Fibroblast of lung (primary cell): Measurements from ENCODE around the gene ZNF425. TPM values are rescaled to one million over a fixed set of nuclear protein-coding genes. Genes with fewer than 3 reads are reported as not detected.

Source experiments
- DNase-seq, 2 donors: peaks; one replicate each; pipeline versions ENCODE4 v3.0.0 to v3.0.0-alpha.2; 2010; ENCODE audit warnings: low read depth in 2 of 2
- H2AFZ ChIP-seq: 2 replicates; pipeline ENCODE4 v1.5.1; 2012; ENCODE audit warnings: low read length, control low read depth, inconsistent platforms
- H3K27ac ChIP-seq: 2 replicates; pipeline ENCODE4 v1.5.1; 2011; ENCODE audit warnings: low read length, control low read depth; ENCODE audit not compliant: insufficient read depth
- H3K27me3 ChIP-seq: 2 replicates; pipeline ENCODE4 v1.5.1; 2011; ENCODE audit warnings: mild to moderate bottlenecking, low read length; ENCODE audit not compliant: control insufficient read depth, insufficient read depth
- H3K36me3 ChIP-seq: 2 replicates; pipeline ENCODE4 v1.5.1; 2011; ENCODE audit warnings: low read length; ENCODE audit not compliant: control insufficient read depth, insufficient read depth
- H3K4me1 ChIP-seq: 2 replicates; pipeline ENCODE4 v1.5.1; 2011; ENCODE audit warnings: low read length; ENCODE audit not compliant: control insufficient read depth, insufficient read depth; ENCODE audit errors: extremely low read depth
- H3K4me2 ChIP-seq: 2 replicates; pipeline ENCODE4 v1.5.1; 2011; ENCODE audit warnings: low read length, control low read depth; ENCODE audit not compliant: insufficient read depth; ENCODE audit errors: extremely low read depth
- H3K4me3 ChIP-seq, 4 experiments: fragments of 200-600 bp in 1 of 4; sonication (generic) in 1 of 4; replicated peaks in 1 of 4; 2 replicates each; pipeline ENCODE4 v1.5.1; 2011 to 2016; ENCODE audit warnings: low read length in 4 of 4, low read depth in 3 of 4, mild to moderate bottlenecking in 3 of 4, control low read depth in 2 of 4, inconsistent platforms in 1 of 4, mixed read lengths in 1 of 4; ENCODE audit not compliant: insufficient read depth in 1 of 4; ENCODE audit errors: control extremely low read depth in 1 of 4
- H3K79me2 ChIP-seq: 2 replicates; pipeline ENCODE4 v1.5.1; 2012; ENCODE audit warnings: mild to moderate bottlenecking, low read length, inconsistent platforms; ENCODE audit not compliant: control insufficient read depth, insufficient read depth
- H3K9ac ChIP-seq: 2 replicates; pipeline ENCODE4 v1.5.1; 2011; ENCODE audit warnings: mild to moderate bottlenecking, low read length, control low read depth; ENCODE audit not compliant: insufficient read depth
- H3K9me3 ChIP-seq: 2 replicates; pipeline ENCODE4 v1.5.1; 2012; ENCODE audit warnings: low read depth, low read length; ENCODE audit not compliant: control insufficient read depth, insufficient read depth
- H4K20me1 ChIP-seq: 2 replicates; pipeline ENCODE4 v1.5.1; 2011; ENCODE audit warnings: low read length; ENCODE audit not compliant: control insufficient read depth, insufficient read depth; ENCODE audit errors: extremely low read depth
- EZH2 ChIP-seq: IDR thresholded peaks from 2 replicates; pipeline ENCODE4 v1.5.1; 2012; ENCODE audit warnings: low read length, control low read depth, mild to moderate bottlenecking; ENCODE audit errors: missing control alignments
- polyA plus RNA-seq, 2 donors: library from polyadenylated mRNA; depleted of rRNA in 1 of 2; stranded (reverse) in 1 of 2; unstranded in 1 of 2; fragments of >200 nt; gene quantifications; 2 replicates each; pipeline ENCODE4 v1.2.1, GENCODE V29; 2011 to 2012; ENCODE audit warnings: missing spikeins in 1 of 2
- total RNA-seq: library from RNA; depleted of rRNA; stranded (reverse); fragments of >200 nt; gene quantifications from 2 replicates; pipeline ENCODE4 v1.2.1, GENCODE V29; 2014
- TF ChIP-seq, protein P1 (sequence below), 2 donors: IDR thresholded peaks in 1 of 2; conservative IDR thresholded peaks in 1 of 2; 1 replicate in 1 of 2; 2 replicates in 1 of 2; pipeline ENCODE4 v1.5.1; 2011 to 2012; ENCODE audit warnings: low read length in 2 of 2, control low read depth in 1 of 2, inconsistent platforms in 1 of 2, low read depth in 1 of 2, mild to moderate bottlenecking in 1 of 2

ZNF425 gene
- total and polyA plus RNA-seq, 2 donors (not counting 1 experiment from before 2014, with no cell fraction given) = 1.2 to 4.6 TPM

- H3K36me3 ChIP-seq = peaks cover 10% of the 10 kb centered on the region
- no peaks in the 10 kb centered on the region for H3K9me3 ChIP-seq
- no peaks in the 10 kb centered on the region for H3K79me2 ChIP-seq
- DNase-seq = no peak
- H3K4me2 ChIP-seq = no peak overlapping the region
- no peaks in the 10 kb centered on the region for H3K4me1 ChIP-seq
- H4K20me1 ChIP-seq = no peaks in the 10 kb centered on the region
- no peak overlapping the region for H2AFZ ChIP-seq
- H3K27me3 ChIP-seq = no peaks in the 10 kb centered on the region
- no peak for TF ChIP-seq EZH2
- TF ChIP-seq, protein P1, sequence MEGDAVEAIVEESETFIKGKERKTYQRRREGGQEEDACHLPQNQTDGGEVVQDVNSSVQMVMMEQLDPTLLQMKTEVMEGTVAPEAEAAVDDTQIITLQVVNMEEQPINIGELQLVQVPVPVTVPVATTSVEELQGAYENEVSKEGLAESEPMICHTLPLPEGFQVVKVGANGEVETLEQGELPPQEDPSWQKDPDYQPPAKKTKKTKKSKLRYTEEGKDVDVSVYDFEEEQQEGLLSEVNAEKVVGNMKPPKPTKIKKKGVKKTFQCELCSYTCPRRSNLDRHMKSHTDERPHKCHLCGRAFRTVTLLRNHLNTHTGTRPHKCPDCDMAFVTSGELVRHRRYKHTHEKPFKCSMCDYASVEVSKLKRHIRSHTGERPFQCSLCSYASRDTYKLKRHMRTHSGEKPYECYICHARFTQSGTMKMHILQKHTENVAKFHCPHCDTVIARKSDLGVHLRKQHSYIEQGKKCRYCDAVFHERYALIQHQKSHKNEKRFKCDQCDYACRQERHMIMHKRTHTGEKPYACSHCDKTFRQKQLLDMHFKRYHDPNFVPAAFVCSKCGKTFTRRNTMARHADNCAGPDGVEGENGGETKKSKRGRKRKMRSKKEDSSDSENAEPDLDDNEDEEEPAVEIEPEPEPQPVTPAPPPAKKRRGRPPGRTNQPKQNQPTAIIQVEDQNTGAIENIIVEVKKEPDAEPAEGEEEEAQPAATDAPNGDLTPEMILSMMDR (conservative IDR thresholded peaks at IDR 0.05 in 1 of 2, IDR thresholded peaks at IDR 0.05 in 1 of 2; ENCODE audit: low read depth in 1 of 2, low read length in 2 of 2) = no peak
- no peak overlapping the region for H3K4me3 ChIP-seq
- no peak overlapping the region for H3K27ac ChIP-seq
- H3K9ac ChIP-seq = no peak overlapping the region
These were observed 51.8 kb downstream of the ZNF425 start for GRCh38 chr7:149074116-149074885.

DNA sequence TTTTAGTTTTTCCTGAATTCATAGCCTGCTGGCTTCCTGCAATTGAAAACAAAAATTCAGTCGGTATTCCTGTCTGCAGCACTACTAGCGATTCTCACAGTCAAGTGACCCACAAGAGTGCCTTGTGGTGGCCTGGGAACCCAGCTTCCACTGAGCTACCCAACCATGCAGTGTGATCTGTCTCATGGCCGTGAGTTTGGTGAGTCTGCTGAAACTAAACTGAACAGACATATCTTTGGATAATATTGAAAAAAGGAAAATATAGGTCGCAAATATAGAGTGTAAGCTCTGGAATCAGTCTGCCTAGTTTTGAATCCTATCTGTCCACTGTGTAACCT, 53.7 kb downstream of the ZNF425 start:
- H3K4me2 ChIP-seq = no peak overlapping the region

DNA sequence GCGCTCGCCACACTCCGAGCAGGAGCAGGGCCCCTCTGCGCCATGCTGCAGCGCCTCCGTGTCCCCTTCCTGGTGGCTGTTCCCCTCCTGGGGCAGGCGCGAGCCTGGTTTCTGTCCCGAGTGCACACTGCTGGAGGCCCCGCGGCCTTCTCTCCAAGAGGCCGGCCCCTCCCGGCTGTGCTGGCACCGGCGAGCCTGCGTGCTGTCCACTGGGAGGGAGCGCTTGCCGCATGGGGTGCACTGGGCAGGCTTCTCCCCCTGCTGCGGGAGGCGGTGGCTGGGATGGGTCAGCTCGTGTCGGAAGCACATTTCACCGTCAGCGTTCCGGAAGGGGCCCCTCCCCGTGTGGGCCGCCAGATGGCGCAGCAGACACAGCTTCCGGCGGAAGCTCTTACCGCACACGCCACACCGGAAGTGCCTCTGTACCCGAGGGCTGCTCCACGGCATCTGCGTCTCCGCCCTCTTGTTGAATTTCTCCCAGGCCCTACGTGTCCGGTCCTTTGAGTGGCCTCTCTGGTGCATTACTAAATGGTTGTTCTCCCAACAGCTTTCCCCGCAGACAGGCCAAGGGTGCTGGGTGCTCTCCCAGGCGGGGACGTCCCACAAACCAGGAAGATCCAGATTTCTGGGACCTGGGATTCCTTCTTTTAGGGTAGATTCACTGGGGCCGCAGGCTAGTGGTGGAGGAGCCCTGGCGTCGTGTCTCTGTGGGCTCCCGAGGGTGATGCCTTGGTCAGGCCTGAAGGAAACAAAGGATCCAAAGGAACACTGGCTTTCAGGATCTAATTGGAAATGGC, 54.3 kb downstream of the ZNF425 start:
- no peak for TF ChIP-seq EZH2
- TF ChIP-seq, protein P1 (conservative IDR thresholded peaks at IDR 0.05 in 1 of 2, IDR thresholded peaks at IDR 0.05 in 1 of 2; ENCODE audit: low read depth in 1 of 2, low read length in 2 of 2) = no peak
- no peak overlapping the region for H3K4me3 ChIP-seq
- H3K27ac ChIP-seq = no peak overlapping the region
- H4K20me1 ChIP-seq = no peaks in the 10 kb centered on the region
- DNase-seq = peak in 1 of 2 donors; percentile 4
- H3K36me3 ChIP-seq = peaks cover 10% of the 10 kb centered on the region
- no peaks in the 10 kb centered on the region for H3K79me2 ChIP-seq
- H3K27me3 ChIP-seq = no peaks in the 10 kb centered on the region
- H3K4me2 ChIP-seq = no peak overlapping the region
- no peak overlapping the region for H3K9ac ChIP-seq
- H2AFZ ChIP-seq = no peak overlapping the region
- no peaks in the 10 kb centered on the region for H3K4me1 ChIP-seq
- H3K9me3 ChIP-seq = no peaks in the 10 kb centered on the region

More for the DNA sequence above, 53.7 kb downstream of the ZNF425 start:
- DNase-seq = no peak
- Histone ChIP-seq H2AFZ (no peak overlapping the region), H4K20me1 (no peaks in the 10 kb centered on the region), H3K9me3 (no peaks in the 10 kb centered on the region), H3K36me3 (peaks cover 10% of the 10 kb centered on the region), H3K27ac (no peak overlapping the region), H3K27me3 (no peaks in the 10 kb centered on the region), H3K4me1 (no peaks in the 10 kb centered on the region), H3K79me2 (no peaks in the 10 kb centered on the region), H3K4me3 (no peak overlapping the region), H3K9ac (no peak overlapping the region)
- no peak for TF ChIP-seq EZH2
- TF ChIP-seq, protein P1 (conservative IDR thresholded peaks at IDR 0.05 in 1 of 2, IDR thresholded peaks at IDR 0.05 in 1 of 2; ENCODE audit: low read depth in 1 of 2, low read length in 2 of 2) = no peak
